Adrenal gland (tissue), 5 donors: Measurements from ENCODE around the gene DNASE2.

Experiments
- CTCF ChIP-seq, 6 experiments: fragments of 450-650 bp in 4 of 6; fragments of 200-600 bp in 2 of 6; sonication (generic) in 1 of 6; IDR thresholded peaks; 1 replicate in 5 of 6; 2 replicates in 1 of 6; pipeline versions ENCODE4 v1.5.1 to v1.8.0; 2016 to 2021; ENCODE audit warnings: antibody characterized with exemption in 6 of 6, mild to moderate bottlenecking in 2 of 6, moderate library complexity in 1 of 6
- POLR2A ChIP-seq, 2 donors: fragments of 450-650 bp; IDR thresholded peaks; one replicate each; pipeline ENCODE4 v1.6.1; 2017; ENCODE audit warnings: antibody characterized with exemption in 2 of 2, mild to moderate bottlenecking in 2 of 2, moderate library complexity in 1 of 2
- donor health status: DM: no; HTN: no; CAD: no.

- TF ChIP-seq CTCF (IDR thresholded peaks at IDR 0.05) = no peak
- no peak for TF ChIP-seq POLR2A (IDR thresholded peaks at IDR 0.05)
Observed at GRCh38 chr19:12833738-12834565, 47.3 kb downstream of the DNASE2 start.
